ENCODE results near the gene TOM1L2.
"Not testable (repeated sequence)": the region's sequence is repeated elsewhere in the genome, so short reads cannot be mapped to it uniquely, and the experiment has no call there.

Gene TOM1L2

DNA sequence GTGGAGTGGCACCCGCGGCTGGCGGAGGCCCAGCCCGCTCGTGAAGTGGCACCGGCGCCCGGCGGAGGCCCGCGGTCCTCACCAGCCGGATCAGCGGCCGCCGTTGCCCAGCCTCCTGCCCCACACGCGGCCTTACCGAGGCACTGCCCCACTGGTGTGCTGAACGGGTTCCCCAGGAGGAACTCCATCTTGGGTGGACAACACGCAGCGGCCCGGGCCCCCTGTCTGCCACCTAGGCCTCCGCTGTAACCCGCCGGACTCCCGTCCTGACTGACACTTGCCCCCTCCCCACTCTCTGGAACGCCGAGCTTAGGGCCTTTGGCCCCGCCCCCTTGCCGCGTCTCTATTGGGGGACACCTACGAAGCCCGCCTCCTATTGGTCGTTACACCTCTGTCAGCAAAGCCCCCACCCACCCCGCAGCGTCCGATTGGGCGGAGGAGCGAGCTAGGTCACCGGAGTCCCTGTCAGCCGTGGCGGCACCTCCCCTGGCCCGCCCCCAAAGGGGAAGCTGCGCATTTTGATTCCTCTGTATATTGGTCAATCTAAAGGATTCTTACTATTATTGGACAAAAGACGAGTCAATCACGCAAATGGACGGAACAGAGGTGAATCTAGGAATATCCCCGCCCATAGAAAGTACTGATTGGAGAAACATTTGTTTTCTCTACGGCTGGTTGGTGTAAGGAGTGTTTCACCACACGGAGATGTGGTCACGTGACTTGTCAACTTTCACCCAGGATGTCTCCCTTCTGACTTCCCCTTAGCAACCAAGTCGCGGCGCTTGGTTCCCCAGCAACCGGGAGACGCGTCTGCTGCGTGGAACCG lies at the start of gene TOM1L2, which contains the start of gene DRC3:
Gene TOM1L2, minus strand, starts transcription at position 275 of the 826 bp plus-strand sequence. Its CDS starts 87 bp downstream, at position 188.
Gene DRC3, plus strand, starts transcription at position 737 of the 826 bp plus-strand sequence. CDS start 4,737 bp downstream, outside the sequence.
- peak; percentile 98 for DNase-seq

DNA sequence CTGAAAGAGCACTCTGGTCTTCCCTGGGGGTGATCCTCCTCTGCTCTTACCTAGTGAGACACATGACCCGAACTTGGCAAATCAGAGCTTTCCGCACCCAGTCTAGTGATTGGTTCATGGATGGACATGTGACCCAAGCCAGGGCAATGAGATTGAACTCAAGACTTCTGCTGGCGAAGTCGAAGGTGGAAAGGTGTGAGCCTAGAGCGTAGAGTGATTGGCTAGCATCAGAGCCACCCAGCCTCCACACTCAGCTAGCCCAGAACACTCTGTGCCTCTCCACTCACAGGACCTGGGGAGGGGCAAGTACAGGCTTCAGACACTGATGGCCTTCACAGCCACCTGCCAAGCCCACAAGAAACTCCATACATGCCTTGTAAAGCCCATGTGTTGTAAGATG lies 49.2 kb upstream of the TOM1L2 start:
- DNase-seq: no peak

DNA sequence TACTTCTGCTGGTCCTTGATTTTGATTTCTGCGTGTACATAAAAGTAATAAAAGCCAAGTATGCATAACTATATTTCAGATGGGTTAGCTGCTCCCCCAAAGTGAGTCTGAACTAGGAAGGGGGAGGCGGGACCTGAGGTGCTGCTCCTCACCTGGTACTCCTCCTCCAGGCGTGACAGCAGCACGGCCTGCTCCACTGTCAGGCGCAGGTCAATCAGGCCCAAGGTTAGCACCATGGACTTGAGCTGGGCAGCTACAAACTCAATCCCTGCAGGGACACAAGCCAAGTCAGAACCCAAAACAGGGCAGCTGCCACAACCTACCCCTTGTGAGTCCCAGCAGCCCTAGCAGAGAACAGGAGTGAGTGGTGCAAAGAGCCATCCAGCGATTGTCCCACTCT lies 48.8 kb upstream of the TOM1L2 start:
- no peak for DNase-seq

DNA sequence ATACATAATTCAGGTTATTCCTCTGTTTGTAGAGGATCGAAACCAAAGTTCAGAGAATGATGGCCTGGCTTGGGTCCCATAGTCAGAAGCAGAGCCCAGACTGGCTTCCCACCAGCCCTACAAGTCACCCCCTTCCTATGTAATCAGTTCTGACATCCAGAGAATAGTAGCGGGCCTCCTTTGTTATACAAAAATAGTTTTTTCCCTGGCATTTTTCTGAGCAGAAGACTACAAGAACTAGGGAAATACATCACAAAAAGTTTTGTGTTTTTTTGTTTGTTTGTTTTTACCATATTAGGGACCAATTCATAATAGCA lies 47.6 kb upstream of the TOM1L2 start:
- DNase-seq: no peak

DNA sequence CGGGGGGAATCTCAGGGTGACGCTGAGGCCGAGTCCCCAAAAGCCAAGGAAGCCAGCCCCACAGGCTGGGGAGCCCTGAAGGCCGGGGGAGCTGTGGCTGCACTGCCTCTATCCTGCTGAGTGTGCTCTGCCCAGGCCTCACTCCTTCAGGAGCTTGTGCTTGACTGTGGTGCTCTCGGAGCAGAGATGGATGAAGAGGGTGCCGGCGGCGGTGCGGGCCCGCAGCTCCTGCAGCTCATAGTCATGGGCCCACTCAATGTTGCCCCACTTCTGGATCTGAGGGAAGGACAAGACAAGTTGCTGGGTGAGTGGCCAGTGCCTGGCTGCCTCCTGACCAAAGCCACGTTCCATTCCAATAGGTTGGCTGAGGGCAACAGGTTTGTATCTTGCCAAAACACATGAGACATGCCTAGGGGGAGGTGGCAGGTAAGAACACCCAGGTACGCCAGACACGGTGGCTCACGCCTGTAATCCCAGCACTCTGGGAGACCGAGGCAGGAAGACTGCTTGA lies 46.3 kb upstream of the TOM1L2 start:
- no peak for DNase-seq

DNA sequence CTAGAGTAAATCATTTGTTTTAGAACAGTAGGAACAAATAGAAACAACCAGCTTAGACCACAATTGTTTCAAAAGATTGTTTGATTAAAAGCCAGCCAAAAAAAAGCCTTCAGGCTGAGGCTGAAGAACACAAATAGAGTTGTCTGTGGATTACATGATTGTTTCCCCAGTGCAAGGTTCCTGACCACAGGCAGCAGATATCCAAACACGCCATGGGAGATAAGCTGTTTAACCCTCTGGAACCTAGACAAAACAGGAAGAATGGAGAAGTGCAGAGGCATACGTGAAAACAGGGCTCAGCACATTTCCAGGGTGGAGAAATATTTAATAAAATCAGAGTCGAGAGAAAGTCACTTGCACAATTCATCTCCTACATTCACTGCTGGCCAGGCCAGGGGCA lies 45.8 kb upstream of the TOM1L2 start:
- DNase-seq: no peak

DNA sequence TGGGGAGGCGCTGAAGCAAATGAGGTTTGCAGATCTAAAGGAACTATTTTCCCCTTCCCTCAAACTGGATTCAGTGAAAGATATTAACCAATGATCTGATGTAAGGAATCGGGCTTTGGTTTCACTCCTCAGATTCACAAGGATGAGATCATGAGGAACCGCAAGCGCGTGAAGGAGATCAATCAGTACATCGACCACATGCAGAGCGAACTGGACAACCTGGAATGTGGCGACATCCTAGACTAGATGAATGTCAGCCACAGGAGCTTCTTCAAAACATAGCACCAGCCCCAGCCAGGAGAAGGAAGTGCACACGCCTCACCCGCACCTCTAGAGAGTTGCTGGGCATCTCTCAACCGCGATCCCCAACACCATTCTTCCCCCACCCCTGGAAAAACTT lies 44.2 kb upstream of the TOM1L2 start:
- DNase-seq: no peak

DNA sequence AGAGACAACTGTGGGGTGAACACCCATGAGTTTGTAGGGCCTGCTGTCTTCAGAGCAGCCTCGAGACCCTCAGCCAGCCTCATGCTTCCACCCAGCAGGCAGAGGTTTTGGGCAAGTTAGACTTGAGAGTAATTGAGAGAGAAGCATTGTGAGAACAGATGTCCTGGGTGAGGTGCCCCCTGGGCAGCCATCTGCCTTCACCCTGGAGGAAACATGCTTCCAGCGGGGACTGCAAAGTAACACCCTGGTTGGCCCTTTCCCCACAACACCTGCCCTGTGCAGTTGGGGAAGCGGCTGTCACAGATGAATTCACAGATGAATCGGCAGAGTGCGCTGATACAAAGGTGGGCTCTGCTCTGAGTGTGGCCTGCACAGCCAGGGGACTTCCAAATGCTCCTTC lies 43.4 kb upstream of the TOM1L2 start:
- no peak for DNase-seq

DNA sequence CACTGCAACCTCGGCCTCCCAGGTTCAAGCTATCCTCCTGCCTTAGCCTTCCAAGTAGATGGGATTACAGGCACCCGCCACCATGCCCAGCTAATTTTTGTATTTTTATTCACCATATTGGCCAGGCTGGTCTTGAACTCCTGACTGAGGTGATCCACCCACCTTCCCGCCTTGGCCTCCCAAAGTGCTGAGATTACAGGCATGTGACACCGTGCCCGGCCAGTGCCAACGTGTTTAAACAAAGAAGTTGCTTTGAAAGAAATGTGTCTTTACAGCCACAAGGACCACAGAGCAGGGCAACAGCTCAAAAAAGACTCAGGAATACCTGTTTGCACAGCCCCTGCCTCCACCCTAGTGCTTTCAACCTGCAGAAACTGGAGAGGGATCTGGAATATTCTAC lies 41.8 kb upstream of the TOM1L2 start:
- no peak for DNase-seq

DNA sequence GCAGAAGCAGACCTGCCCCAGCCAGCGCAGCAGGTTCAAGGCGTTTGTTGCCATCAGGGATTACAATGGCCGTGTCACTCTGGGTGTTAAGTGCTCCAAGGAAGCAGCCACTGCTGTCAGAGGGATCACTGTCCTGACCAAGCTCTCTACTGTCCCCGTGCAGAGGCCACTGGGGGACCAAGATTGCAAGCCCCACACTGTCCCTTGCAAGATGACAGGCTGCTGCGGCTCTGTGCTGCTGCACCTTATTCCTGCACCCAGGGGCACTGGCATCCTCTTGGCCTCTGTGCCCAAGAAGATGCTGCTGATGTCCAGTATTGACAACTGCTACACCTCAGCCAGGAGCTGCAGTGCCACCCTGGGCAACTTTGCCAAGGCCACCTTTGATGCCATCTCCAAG lies 39.1 kb upstream of the TOM1L2 start:
- no peak for DNase-seq

DNA sequence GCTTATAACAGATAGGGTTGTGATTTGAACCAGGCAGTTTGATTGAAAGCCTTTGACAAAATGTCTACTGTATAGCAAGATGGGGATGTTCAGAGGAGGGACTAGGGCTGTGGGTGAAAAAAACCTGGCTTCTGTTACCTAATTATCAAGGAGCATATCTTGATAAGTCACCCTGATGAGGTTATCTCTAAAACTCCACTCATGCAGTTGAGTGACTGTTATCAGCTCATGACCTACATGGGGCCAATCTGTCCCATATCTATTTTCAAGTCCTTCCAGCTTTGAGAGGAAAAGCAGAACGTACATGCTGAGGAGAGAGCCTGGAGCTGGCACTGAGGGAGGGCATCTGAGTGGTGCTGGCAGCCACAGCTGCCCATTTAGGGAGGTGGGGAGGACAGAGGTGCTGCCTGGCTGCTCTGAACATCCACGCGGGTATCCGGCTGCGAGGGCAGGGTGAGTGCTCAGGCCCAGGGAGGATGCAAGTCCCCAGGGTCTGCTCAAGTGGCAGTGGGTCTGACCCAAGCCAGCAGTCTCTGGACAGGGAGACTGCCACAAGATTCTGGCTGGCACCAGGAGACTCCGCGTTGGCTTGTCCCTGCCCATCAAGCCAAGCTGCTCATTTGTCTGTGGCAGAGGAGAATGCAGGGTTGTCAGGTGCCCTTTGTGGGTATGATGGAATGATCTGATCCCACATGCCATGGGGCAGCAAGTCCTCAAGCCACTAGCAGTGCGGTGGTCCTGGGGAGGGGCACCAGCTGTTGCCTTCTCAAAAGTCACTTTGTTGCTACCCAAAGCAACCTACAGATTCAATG lies 37.6 kb upstream of the TOM1L2 start:
- no peak for DNase-seq

DNA sequence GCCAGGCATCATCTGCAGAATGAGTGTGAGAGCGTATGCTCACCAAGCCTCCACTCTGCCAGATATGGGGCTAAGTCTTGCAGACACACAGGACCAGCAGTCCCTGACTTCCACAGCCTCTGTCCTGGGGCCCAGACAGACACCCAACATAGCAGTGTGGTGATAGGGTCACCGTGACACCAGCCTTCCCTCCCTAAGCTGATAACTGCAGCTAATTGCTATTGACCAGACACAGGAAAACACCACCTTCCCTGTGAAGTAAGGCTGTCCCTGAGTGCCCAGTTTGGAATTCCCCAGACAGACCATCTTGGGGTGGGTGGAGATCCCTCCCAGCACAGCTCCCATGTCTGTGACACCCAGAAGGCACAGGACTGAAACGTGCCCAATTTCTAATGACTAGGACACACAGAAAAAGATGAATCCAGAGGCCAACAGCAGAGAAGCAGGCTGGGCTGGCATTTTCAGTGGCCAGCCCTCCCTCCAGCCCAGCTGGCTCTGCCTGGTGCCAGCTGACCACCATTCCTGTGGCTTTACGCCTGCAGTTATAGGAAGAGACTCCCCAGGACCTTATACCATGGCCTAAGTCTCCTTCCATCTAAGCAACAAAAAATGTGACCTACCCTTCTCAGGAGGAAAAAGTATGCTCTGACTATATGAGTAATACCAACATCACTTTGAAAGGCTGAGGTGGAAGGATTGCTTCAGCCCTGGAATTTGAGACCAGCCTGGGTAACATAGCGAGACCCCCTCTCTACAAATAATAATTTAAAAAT lies 36.5 kb upstream of the TOM1L2 start:
- DNase-seq: no peak

DNA sequence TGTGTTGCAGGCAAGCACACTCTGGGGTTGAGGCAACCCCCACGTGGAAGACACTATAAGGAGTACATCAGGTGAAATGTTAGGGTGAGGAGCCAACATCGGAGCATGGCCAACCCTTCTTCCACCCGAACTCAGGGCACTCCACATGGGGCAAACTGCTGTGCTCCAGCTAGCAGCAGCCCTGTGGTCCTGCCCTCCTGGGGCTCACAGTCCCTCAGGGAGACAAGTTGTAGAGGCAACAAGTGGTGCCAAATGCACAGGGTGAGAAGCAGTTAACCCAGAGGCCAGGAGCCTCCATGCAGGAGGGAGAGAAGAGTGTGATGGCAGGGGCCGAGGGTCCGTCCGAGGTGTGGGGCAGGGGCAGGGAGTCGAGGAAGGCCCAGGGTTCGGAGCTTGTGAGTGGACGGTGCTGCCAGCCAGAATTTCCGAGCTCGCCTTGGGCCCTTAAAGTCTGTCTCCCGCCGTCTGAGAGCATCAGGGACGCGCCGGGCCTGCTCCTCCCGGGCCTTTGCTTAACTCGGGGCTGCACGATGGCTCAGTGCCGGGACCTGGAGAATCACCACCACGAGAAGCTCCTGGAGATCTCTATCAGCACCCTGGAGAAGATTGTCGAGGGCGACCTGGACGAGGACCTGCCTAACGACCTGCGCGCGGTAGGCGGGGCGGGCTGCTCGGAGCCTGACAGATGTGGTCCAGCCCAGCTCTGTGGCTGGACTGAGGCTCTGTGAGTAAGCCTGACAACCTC lies 34.5 kb upstream of the TOM1L2 start:
- no peak for DNase-seq

DNA sequence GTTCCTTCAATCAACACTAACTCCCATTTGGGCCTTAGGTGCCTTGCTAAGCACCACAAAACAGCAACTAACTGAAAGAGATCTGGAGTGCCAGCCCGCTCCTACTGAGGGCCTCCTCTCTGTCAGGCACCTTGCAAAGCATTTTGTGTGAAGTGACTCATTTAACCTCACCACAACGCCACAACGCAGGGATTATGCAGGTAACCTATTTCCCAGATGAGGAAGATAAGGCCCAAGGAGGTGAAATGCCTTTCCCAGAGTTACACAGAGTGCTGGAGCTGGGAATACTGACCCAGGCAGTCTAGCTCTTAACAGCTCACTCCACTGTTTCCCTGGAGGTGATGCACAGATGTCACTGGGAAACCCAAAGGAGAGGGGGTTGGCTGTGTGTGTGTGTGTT lies 33.3 kb upstream of the TOM1L2 start:
- no peak for DNase-seq

DNA sequence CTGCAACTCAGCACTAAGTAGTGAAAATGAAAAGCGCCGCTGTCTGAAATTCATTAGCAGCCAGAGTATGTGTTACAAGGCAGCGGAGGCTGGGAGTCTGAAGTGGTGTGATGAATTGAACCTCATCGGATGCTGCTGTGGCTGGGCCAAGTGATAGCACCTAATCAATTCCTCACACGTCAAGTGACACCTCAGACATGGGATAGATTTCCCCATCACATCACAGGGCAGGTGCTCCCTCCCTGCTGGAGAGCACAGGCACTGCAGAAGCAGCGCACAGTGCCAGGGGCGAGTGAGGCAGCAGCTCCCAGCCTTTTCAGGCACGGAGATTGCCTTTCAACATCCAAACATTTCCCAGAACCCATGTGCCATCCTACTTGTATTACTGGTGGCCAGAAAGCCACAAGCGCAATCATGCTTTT lies 32.7 kb upstream of the TOM1L2 start:
- DNase-seq: no peak

DNA sequence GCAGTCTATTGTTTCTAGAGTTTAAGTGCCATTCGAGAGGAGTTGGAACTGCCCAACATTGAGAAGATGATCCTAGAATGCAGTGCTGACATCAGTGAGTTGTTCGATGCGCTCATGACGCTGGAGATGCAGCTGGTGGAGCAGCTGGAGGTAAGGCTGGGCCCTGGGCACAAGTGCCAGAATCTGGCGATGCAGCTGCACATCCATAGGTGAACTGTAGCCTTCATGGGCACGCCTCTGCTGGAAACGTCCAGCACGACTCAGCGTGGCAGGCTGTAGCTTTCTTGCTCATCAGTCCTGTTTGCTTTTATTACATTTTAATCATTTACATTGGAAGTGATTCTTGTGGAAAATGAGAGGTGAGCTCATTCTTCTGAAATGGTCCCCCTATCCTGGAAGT lies 32.1 kb upstream of the TOM1L2 start:
- peak; percentile 43 for DNase-seq

DNA sequence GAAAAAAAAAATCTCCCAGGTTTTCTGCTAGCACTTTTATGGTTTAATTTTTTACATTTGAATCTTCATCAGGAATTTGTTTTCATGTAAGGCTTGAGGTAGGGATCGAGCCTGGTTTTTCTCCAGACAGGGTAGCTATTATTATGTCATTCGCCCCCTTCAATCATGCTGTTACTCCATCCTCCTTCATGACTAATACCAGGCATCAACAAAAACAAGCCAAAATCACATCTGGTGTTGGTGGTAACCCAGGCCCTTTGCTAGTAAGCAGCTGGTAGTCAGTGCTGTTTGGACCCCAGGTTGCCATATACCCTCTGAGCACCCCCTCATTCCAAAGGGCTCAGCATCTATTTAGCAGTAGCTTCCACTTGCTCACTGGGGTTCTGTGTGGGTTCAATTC lies 30.0 kb upstream of the TOM1L2 start:
- no peak for DNase-seq

DNA sequence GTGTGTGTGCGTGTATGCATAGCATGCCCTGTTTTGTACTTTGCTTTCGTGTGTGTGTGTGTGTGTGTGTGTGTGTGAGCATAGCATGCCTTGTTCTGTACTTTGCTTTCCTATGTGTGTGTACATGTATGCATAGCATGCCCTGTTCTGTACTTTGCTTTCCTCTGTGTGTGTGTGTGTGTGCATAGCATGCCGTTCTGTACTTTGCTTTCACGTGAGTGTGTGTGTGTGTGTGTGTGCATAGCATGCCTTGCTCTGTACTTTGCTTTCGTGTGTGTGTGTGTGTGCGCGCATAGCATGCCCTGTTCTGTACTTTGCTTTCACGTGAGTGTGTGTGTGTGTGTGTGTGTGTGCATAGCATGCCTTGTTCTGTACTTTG lies 27.8 kb upstream of the TOM1L2 start:
- no peak for DNase-seq

DNA sequence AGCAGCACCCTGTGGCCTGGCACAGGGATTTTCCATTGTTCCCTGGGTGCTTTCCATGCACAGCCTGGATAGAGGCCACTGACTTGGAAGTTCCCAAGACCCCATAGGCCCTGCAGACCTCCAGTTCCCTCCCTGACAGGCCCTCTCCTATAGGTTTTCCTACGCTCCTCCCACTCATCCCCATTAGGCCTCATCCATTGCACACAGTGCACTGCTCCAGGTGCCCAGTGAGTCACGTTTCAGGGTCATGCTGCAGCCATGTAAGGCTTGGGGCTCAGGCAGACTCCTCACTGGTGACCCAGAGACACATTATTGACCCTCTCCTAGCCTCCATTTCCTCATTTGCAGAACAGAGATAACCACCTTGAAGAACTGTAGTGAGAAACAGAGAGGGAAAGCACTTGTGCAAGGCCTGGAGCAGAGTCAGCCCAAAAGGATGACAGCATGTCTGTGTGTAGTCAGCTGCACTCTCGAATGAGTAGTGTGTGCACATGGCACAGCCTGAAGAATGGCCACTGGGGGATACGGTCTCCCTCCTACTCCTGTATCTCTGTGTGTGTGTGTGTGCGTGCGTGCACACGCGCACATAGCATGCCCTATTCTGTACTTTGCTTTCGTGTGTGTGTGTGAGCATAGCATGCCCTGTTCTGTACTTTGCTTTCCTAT lies 27.3 kb upstream of the TOM1L2 start:
- no peak for DNase-seq

DNA sequence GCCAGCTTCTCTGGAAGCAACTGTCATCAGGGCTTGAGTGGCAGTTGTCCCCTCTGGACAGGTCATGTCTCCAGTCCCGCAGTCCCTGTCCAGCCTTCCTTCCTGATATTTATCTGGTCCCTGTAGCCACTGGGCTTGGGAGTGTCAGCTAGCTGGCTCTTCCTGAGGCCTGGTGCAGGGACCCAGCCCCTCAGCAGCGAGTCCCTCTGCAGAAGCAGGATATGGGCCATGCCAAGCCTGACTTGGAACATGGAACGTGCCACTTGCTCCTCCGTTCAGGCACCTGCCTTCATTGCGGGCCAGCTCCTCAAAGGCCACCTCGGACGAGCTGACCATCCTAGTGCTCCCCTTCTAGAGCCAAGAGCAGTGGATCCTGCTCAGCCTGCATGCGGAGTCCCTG lies 26.7 kb upstream of the TOM1L2 start:
- DNase-seq: no peak

DNA sequence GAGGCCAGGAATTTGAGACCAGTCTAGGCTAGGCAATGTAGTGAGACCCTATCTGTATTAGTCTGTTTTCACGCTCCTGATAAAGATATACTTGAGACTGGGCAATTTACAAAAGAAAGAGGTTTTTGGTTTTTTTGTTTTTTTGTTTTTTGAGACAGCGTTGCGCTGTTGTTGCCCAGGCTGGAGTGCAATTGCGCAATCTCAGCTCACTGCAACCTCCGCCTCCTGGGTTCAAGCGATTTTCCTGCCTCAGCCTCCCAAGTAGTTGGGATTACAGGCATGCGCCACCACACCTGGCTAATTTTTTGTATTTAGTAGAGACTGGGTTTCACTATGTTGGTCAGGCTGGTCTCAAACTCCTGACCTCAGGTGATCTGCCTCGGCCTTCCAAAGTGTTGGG lies 23.7 kb upstream of the TOM1L2 start:
- not testable (repeated sequence) for DNase-seq
